ENCODE results near the gene GRAMD1B.
A peak's percentile ranks its signal among the peaks of the same experiment; 100 is the strongest.

GRAMD1B gene

DNA sequence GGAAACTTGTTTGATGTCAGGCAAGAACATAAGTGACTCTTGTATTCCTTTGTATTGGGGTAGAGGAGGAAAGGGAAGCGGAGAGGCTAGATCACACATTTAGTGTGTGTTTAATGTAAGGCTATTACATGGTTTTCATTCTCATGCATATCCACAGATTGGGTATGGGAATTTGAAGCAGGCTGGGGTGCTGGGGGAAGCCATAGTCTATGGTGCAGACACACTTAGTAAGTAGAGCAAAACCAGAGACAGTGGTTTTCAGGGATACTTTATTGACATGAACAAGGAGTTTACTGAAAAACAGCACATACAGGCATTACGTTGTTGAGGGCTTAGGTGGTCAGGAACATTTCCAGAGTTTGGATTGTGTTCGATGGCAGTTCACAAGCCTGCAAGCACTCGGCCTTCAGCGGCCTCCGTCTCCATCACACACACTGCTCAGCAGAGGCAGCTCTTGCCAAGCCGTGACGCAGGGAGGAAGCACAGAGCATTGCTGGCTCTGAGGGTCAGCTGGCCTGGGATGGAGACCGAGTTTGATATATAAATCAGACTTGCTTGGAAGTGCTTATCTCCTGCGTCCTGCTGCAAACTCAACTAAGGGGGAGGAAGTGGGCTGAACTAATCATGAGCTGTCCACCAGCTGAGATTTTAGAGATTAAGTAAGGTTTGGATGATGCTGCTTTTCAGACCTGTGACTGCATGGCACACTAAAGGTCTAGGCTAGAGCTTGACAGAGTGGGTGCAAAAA is 199.0 kb downstream of the GRAMD1B start:
- Histone ChIP-seq H3K27ac (ENCODE audit: low read length) (no peak overlapping the region), H3K4me3 (ENCODE audit: low read length) (no peak overlapping the region), H3K4me1 (ENCODE audit: control insufficient read depth, insufficient read depth, low read length) (no peaks in the 10 kb centered on the region), H3K36me3 (ENCODE audit: control insufficient read depth, insufficient read depth, low read length) (no peaks in the 10 kb centered on the region), H3K9me3 (ENCODE audit: control insufficient read depth, insufficient read depth, low read length) (no peaks in the 10 kb centered on the region), H3K27me3 (ENCODE audit: control insufficient read depth, insufficient read depth, low read length) (no peaks in the 10 kb centered on the region)
- WGBS (ENCODE audit: insufficient coverage, insufficient read length): no CpG with 5 or more reads among the region's 10 CpGs
- no peak for DNase-seq (ENCODE audit: low read depth, low spot score)

DNA sequence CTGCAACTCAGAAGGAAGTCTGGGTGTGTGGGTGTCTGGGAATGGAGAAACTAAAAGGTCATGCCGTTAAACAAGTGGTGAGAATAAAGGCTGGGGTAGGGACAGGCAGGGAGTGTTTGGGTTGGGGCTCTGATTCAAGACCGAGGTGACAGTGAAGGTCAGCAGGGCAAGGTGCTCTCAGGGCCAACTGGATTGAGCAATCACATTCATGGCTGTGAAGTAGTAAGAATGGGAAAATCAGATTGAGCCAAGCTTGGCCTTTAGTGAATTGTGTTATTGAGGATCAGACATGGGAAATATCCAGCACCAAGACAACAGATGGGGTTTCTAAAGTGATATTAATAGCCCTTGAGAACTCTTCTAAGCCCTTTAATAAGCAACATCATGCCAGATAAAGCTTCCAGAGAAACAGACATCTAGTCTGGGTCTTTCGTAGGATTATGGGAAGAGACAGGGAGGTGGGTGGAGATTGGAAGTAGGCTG is 200.1 kb downstream of the GRAMD1B start:
- Histone ChIP-seq H3K36me3 (ENCODE audit: control insufficient read depth, insufficient read depth, low read length) (no peaks in the 10 kb centered on the region), H3K4me1 (ENCODE audit: control insufficient read depth, insufficient read depth, low read length) (no peaks in the 10 kb centered on the region), H3K27me3 (ENCODE audit: control insufficient read depth, insufficient read depth, low read length) (no peaks in the 10 kb centered on the region), H3K27ac (ENCODE audit: low read length) (no peak overlapping the region), H3K4me3 (ENCODE audit: low read length) (no peak overlapping the region), H3K9me3 (ENCODE audit: control insufficient read depth, insufficient read depth, low read length) (no peaks in the 10 kb centered on the region)
- no peak for DNase-seq (ENCODE audit: low read depth, low spot score)
- no CpG with 5 or more reads among the region's 3 CpGs for WGBS (ENCODE audit: insufficient coverage, insufficient read length)

DNA sequence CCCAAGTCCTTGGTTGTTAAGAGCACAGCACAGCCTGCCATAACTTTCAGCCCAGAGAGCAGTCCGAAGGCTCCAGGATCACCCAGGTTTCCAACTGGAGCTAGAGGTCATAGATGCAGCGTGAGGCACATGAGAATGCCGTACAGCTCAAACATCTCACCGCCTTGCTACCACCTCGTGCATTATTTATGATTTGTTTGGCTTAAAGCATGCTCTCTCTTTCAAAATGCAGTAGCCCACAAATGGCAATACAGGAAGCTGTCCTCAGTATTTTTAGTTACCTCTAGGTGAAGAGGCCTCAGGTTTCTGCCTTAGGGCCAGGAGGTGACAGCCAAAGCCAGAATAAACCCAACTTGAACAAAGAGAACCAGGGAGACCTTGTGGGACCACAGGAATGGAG is 210.0 kb downstream of the GRAMD1B start:
- no peak for DNase-seq (ENCODE audit: low read depth, low spot score)
- WGBS (ENCODE audit: insufficient coverage, insufficient read length): no CpG with 5 or more reads among the region's 5 CpGs
- Histone ChIP-seq H3K36me3 (ENCODE audit: control insufficient read depth, insufficient read depth, low read length) (no peaks in the 10 kb centered on the region), H3K9me3 (ENCODE audit: control insufficient read depth, insufficient read depth, low read length) (no peaks in the 10 kb centered on the region), H3K27me3 (ENCODE audit: control insufficient read depth, insufficient read depth, low read length) (no peaks in the 10 kb centered on the region), H3K4me1 (ENCODE audit: control insufficient read depth, insufficient read depth, low read length) (peaks cover 3% of the 10 kb centered on the region; the same call in 1 of the 2 replicates), H3K27ac (ENCODE audit: low read length) (no peak overlapping the region), H3K4me3 (ENCODE audit: low read length) (no peak overlapping the region)

DNA sequence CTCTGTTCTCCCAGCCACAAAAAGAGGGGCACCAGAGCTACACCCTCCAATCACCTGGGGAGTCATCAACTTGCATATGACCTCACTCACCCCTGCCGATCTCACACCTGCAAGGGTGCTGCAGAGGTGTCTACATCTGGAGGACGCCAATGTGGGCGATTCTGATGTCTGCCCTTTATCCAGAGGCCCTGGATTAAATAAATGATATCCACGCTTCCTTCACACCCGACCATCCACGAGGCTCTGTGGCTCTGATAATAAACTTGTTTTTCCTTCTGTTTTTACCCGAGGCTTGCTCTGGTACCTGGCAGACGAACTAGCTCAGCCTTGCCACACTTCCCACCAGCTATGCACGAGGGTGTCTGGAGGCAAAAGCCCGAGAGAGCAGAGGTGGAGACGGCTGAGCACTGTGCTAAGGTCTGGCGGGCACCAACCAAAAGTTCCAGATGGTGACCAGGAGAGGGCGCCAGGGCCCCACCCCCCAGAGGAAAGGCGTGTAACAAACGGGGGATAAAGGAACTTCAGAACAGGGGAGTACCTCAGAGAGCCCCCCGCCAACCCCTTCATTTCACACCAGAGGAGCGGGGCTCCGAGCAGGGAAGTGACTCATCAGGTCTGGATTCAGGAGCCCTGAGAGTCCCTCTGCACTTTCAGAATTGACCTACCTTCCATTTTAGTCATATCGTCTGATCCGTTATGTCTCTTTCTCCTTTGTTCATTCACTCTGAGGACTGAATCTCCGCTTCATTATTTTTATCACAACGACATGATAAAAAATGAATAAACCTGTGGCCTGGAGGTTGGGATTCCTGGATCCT is 210.8 kb downstream of the GRAMD1B start:
- no peak overlapping the region for H3K4me3 ChIP-seq (ENCODE audit: low read length)
- H3K9me3 ChIP-seq (ENCODE audit: control insufficient read depth, insufficient read depth, low read length): no peaks in the 10 kb centered on the region
- H3K27me3 ChIP-seq (ENCODE audit: control insufficient read depth, insufficient read depth, low read length): no peaks in the 10 kb centered on the region
- no peak overlapping the region for H3K27ac ChIP-seq (ENCODE audit: low read length)
- no peaks in the 10 kb centered on the region for H3K36me3 ChIP-seq (ENCODE audit: control insufficient read depth, insufficient read depth, low read length)
- WGBS (ENCODE audit: insufficient coverage, insufficient read length): no CpG with 5 or more reads among the region's 22 CpGs
- peak; percentile 48 for DNase-seq (ENCODE audit: low read depth, low spot score)
- peaks cover 5% of the 10 kb centered on the region; the same call in 1 of the 2 replicates for H3K4me1 ChIP-seq (ENCODE audit: control insufficient read depth, insufficient read depth, low read length)

DNA sequence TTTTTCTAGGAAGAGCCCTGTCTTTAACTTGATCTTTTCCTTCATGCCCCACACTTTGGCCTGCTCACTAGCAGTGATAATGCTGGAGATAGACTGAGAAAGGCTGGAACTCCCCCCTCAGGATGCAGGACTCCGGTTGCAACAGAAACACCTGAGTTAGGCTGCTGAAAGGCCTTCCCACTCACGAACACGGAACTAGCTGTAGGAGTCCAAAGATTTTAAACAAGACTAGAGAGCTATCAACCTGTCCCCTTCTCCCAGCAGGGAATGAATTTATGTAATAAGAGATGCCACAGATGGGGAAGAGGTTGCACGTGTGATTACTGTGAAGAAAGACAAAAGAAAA is 211.4 kb downstream of the GRAMD1B start:
- Histone ChIP-seq H3K4me3 (ENCODE audit: low read length) (no peak overlapping the region), H3K27ac (ENCODE audit: low read length) (no peak overlapping the region), H3K4me1 (ENCODE audit: control insufficient read depth, insufficient read depth, low read length) (peaks cover 5% of the 10 kb centered on the region; the same call in 1 of the 2 replicates), H3K27me3 (ENCODE audit: control insufficient read depth, insufficient read depth, low read length) (no peaks in the 10 kb centered on the region), H3K36me3 (ENCODE audit: control insufficient read depth, insufficient read depth, low read length) (no peaks in the 10 kb centered on the region), H3K9me3 (ENCODE audit: control insufficient read depth, insufficient read depth, low read length) (no peaks in the 10 kb centered on the region)
- WGBS (ENCODE audit: insufficient coverage, insufficient read length): no CpG with 5 or more reads among the region's 4 CpGs
- no peak for DNase-seq (ENCODE audit: low read depth, low spot score)

DNA sequence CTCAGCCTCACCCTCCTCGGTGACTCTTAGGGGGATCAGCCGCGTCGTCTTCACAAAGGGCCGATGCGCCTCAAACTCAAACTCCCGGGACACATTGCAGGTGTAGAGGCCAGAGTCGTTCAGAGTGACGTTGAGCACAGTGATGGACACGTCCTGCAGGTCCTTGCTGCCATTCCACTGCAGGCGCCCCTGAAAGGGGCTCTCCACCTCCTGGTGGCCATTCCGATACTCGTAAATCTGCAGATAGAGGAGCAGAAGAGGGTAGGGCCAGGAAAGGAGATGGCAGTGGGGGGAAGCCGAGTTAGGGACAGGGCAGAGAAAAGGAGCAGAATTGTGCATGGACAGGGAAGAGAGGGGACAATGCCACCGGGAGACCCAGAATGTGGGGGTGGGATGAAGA is 212.4 kb downstream of the GRAMD1B start:
- no peaks in the 10 kb centered on the region for H3K9me3 ChIP-seq (ENCODE audit: control insufficient read depth, insufficient read depth, low read length)
- no peaks in the 10 kb centered on the region for H3K27me3 ChIP-seq (ENCODE audit: control insufficient read depth, insufficient read depth, low read length)
- WGBS (ENCODE audit: insufficient coverage, insufficient read length): no CpG with 5 or more reads among the region's 15 CpGs
- peaks cover 5% of the 10 kb centered on the region; the same call in 1 of the 2 replicates for H3K4me1 ChIP-seq (ENCODE audit: control insufficient read depth, insufficient read depth, low read length)
- no peaks in the 10 kb centered on the region for H3K36me3 ChIP-seq (ENCODE audit: control insufficient read depth, insufficient read depth, low read length)
- H3K27ac ChIP-seq (ENCODE audit: low read length): no peak overlapping the region
- no peak for DNase-seq (ENCODE audit: low read depth, low spot score)
- H3K4me3 ChIP-seq (ENCODE audit: low read length): no peak overlapping the region

DNA sequence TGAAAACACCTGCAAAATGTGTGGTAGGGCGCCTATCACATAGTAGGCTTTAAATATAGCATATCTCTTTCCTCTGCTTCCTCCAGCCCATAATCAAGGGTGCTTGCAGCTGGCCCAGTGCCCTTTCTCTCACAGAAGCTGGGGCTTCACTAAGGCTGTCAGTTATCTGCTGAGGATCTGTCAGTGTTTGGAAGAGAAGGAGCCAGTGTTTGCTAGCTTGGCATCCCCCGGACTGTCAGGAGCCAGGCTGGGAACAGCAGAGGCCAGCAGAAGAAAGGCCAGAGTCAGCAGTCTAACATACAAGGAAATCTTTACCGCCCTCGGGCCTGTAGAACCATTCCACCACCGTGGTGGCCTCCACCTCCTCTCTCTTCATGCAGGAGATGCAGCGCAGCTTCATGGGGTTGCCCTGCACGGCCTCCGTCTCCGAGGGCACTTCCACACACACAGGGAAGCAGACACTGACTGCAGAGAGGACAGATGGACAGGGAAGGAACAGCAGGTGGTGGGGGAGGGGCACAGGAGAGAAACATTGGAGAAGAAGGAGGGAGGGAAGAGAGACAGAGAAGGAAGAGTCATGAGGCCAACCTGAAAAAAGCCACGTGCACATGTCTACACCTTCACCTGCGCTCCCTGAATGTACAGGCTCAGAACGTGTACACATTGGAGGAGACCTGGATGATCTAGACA is 215.4 kb downstream of the GRAMD1B start:
- no peaks in the 10 kb centered on the region for H3K27me3 ChIP-seq (ENCODE audit: control insufficient read depth, insufficient read depth, low read length)
- no peak overlapping the region for H3K27ac ChIP-seq (ENCODE audit: low read length)
- no peaks in the 10 kb centered on the region for H3K36me3 ChIP-seq (ENCODE audit: control insufficient read depth, insufficient read depth, low read length)
- peaks cover 5% of the 10 kb centered on the region; the same call in 1 of the 2 replicates for H3K4me1 ChIP-seq (ENCODE audit: control insufficient read depth, insufficient read depth, low read length)
- no CpG with 5 or more reads among the region's 12 CpGs for WGBS (ENCODE audit: insufficient coverage, insufficient read length)
- H3K4me3 ChIP-seq (ENCODE audit: low read length): no peak overlapping the region
- no peak for DNase-seq (ENCODE audit: low read depth, low spot score)
- no peaks in the 10 kb centered on the region for H3K9me3 ChIP-seq (ENCODE audit: control insufficient read depth, insufficient read depth, low read length)

DNA sequence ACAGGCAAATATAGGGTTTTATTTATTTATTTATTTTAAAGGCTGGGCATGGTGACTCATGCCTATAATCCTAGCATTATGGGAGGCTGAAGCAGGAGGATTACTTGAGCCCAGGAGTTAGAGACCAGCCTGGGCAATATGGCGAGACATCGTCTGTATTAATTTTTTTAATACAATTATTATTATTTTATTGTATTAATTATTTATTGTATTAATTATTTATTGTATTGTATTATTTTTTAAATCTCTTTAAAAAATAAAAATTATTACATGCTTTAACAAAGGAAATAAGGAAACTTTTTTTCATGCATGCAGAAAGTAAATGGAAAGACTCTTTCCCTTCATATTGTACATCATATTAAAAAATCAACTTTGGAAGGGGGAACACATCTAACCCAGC is 220.8 kb downstream of the GRAMD1B start:
- peaks cover 2% of the 10 kb centered on the region; the same call in 1 of the 2 replicates for H3K4me1 ChIP-seq (ENCODE audit: control insufficient read depth, insufficient read depth, low read length)
- H3K4me3 ChIP-seq (ENCODE audit: low read length): no peak overlapping the region
- no peaks in the 10 kb centered on the region for H3K9me3 ChIP-seq (ENCODE audit: control insufficient read depth, insufficient read depth, low read length)
- no CpG with 5 or more reads among the region's 2 CpGs for WGBS (ENCODE audit: insufficient coverage, insufficient read length)
- H3K27me3 ChIP-seq (ENCODE audit: control insufficient read depth, insufficient read depth, low read length): peaks cover 8% of the 10 kb centered on the region; the same call in 1 of the 2 replicates
- no peaks in the 10 kb centered on the region for H3K36me3 ChIP-seq (ENCODE audit: control insufficient read depth, insufficient read depth, low read length)
- no peak overlapping the region for H3K27ac ChIP-seq (ENCODE audit: low read length)
- DNase-seq (ENCODE audit: low read depth, low spot score): no peak

DNA sequence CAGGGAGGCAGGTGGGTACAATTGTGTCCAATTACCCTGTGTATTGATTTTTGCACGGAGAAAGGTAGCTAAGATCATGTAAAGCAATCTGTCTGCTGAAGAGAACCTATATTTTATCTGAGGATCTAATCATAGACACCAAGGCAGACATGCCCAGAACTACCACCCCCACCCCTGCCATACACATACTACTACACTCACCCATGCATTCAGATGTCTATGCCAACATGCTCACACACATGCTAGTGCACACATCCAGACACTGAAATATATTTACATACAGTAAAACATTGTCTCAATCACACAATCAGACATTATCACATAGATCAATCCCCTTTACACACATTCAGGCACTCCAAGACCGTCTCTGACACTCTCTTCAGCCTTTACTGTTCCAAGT is 222.5 kb downstream of the GRAMD1B start:
- WGBS (ENCODE audit: insufficient coverage, insufficient read length): no CpG with 5 or more reads among the region's 2 CpGs
- no peak overlapping the region for H3K27ac ChIP-seq (ENCODE audit: low read length)
- no peaks in the 10 kb centered on the region for H3K36me3 ChIP-seq (ENCODE audit: control insufficient read depth, insufficient read depth, low read length)
- H3K9me3 ChIP-seq (ENCODE audit: control insufficient read depth, insufficient read depth, low read length): no peaks in the 10 kb centered on the region
- H3K4me3 ChIP-seq (ENCODE audit: low read length): no peak overlapping the region
- H3K27me3 ChIP-seq (ENCODE audit: control insufficient read depth, insufficient read depth, low read length): peaks cover 8% of the 10 kb centered on the region; the same call in 1 of the 2 replicates
- H3K4me1 ChIP-seq (ENCODE audit: control insufficient read depth, insufficient read depth, low read length): peaks cover 2% of the 10 kb centered on the region; the same call in 1 of the 2 replicates
- no peak for DNase-seq (ENCODE audit: low read depth, low spot score)

DNA sequence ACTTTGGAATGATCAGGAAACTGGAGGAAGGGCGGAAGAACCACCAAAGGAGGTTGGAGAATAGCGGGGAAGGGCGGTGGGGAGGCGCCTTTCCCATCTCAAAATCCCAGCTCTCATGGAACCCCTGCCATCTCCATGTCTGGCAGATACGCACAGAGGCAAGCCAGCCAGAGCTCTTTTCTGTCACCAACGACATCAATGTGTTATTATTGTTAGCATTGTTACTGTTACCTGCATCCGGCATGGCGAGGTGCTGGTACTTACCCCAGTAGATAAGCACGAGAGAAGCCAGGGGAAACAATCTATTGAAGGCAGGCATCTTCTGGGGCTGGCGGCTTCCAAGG is 223.4 kb downstream of the GRAMD1B start:
- DNase-seq (ENCODE audit: low read depth, low spot score): no peak
- WGBS (ENCODE audit: insufficient coverage, insufficient read length): no CpG with 5 or more reads among the region's 10 CpGs
- H3K27ac ChIP-seq (ENCODE audit: low read length): no peak overlapping the region
- H3K36me3 ChIP-seq (ENCODE audit: control insufficient read depth, insufficient read depth, low read length): no peaks in the 10 kb centered on the region
- no peak overlapping the region; the same call in 1 of the 2 replicates for H3K4me3 ChIP-seq (ENCODE audit: low read length)
- peaks cover 8% of the 10 kb centered on the region; the same call in 1 of the 2 replicates for H3K27me3 ChIP-seq (ENCODE audit: control insufficient read depth, insufficient read depth, low read length)
- peaks cover 2% of the 10 kb centered on the region; the same call in 1 of the 2 replicates for H3K4me1 ChIP-seq (ENCODE audit: control insufficient read depth, insufficient read depth, low read length)
- no peaks in the 10 kb centered on the region for H3K9me3 ChIP-seq (ENCODE audit: control insufficient read depth, insufficient read depth, low read length)
